Lung (tissue), 12 donors: Measurements from ENCODE around the gene ZNF614. TPM values are rescaled to one million over a fixed set of nuclear protein-coding genes. Genes with fewer than 3 reads are reported as not detected.

Experiments
- ATAC-seq: fragments of 200-7000 bp; cut with Tn5 transposase; one replicate; pipeline ENCODE4 v1.9.1; 2020; ENCODE audit warnings: moderate number of reproducible peaks; ENCODE audit not compliant: insufficient read depth, low FRiP score
- DNase-seq, 3 donors: peaks; one replicate each; pipeline ENCODE4 v3.0.0-alpha.2; 2013 to 2017
- H3K27ac ChIP-seq, 2 donors: one replicate each; pipeline ENCODE4 v1.5.1; 2013; ENCODE audit warnings: mild to moderate bottlenecking in 2 of 2, moderate library complexity in 2 of 2, control low read depth in 1 of 2, inconsistent platforms in 1 of 2, low read depth in 1 of 2, low read length in 1 of 2
- H3K27me3 ChIP-seq, 3 donors: one replicate each; pipeline ENCODE4 v1.5.1; 2013; ENCODE audit warnings: low read length in 2 of 3; ENCODE audit not compliant: control insufficient read depth in 3 of 3, insufficient read depth in 3 of 3
- H3K36me3 ChIP-seq, 4 donors: one replicate each; pipeline ENCODE4 v1.5.1; 2013; ENCODE audit warnings: low read length in 4 of 4, mild to moderate bottlenecking in 1 of 4, moderate library complexity in 1 of 4; ENCODE audit not compliant: control insufficient read depth in 4 of 4, insufficient read depth in 4 of 4
- H3K4me1 ChIP-seq, 5 donors: one replicate each; pipeline ENCODE4 v1.5.1; 2013; ENCODE audit warnings: low read length in 5 of 5, mild to moderate bottlenecking in 2 of 5, moderate library complexity in 1 of 5; ENCODE audit not compliant: control insufficient read depth in 5 of 5, insufficient read depth in 5 of 5
- H3K4me3 ChIP-seq: one replicate; pipeline ENCODE4 v1.5.1; 2013; ENCODE audit warnings: mild to moderate bottlenecking, control low read depth, moderate library complexity
- H3K9ac ChIP-seq, 2 donors: one replicate each; pipeline ENCODE4 v1.5.1; 2013; ENCODE audit warnings: low read length in 2 of 2, control low read depth in 1 of 2; ENCODE audit not compliant: insufficient read depth in 1 of 2
- H3K9me3 ChIP-seq, 4 donors: one replicate each; pipeline ENCODE4 v1.5.1; 2013; ENCODE audit warnings: low read length in 3 of 4, mild to moderate bottlenecking in 1 of 4, moderate library complexity in 1 of 4; ENCODE audit not compliant: control insufficient read depth in 4 of 4, insufficient read depth in 3 of 4
- CTCF ChIP-seq: IDR thresholded peaks from 2 replicates; pipeline ENCODE4 v1.5.1; 2012; ENCODE audit warnings: mild to moderate bottlenecking; ENCODE audit errors: control extremely low read depth, extremely low read depth
- WGBS, 2 donors: extraction: QIAGEN DNeasy Blood & Tissue Kit; methylation state at CpG; one replicate each; pipeline ENCODE4 v1.1.7; 2013; 5-methylcytosine and 5-hydroxymethylcytosine counted together
- polyA plus RNA-seq, 2 donors: library from polyadenylated mRNA; stranded (reverse); fragments of 200-250 nt; gene quantifications; one replicate each; pipeline ENCODE4 v1.2.1, GENCODE V29; 2013
- total RNA-seq, 2 donors: library from RNA; depleted of rRNA in 1 of 2; stranded (reverse); fragments of >200 nt in 1 of 2; gene quantifications; one replicate each; pipeline ENCODE4 v1.2.1, GENCODE V29; 2014 to 2021
- donor health status: control.
- donor health status: control.
- donor health status: Bipolar disorder and iron deficiency.
- donor health status: healthy.
- donor health status: DM: yes; HTN: yes; CAD: no.

ZNF614 gene
- total and polyA plus RNA-seq, 4 donors: 3.0 to 15.1 (median 5.2) TPM

DNA sequence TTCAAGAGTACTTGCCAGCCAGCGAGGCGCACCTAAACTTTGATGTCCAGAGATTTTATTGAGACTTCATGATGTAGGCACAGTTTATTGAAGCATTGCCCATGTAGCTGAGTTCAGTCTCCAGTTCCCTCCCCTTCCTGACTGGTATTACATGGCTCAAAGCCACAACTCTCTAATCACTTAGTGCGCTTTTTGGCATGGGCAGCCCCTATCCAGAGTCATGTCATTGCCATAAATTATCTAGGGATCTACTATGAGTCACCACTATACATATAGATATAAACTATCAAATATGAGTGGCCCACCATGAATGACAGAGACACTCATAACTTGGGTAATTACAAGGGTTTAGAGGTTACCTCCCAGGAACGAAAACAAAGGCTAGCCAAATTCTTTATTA is 7.7 kb downstream of the ZNF614 start:
- no peak for ATAC-seq
- no peak overlapping the region for H3K27ac ChIP-seq
- WGBS, 2 donors: 96 to 97% methylated on average over 4 of the region's 4 CpGs
- no peak for DNase-seq
- no peak for TF ChIP-seq CTCF
- no peak overlapping the region for H3K9ac ChIP-seq
- H3K9me3 ChIP-seq: peaks cover 10 to 47% (median 42%) of the 10 kb centered on the region in 4 donors
- no peaks in the 10 kb centered on the region for H3K27me3 ChIP-seq
- no peak overlapping the region for H3K4me3 ChIP-seq
- H3K36me3 ChIP-seq: peaks cover 59 to 86% (median 76%) of the 10 kb centered on the region in 4 donors
- peaks cover 0 to 5% (median 0%) of the 10 kb centered on the region in 5 donors for H3K4me1 ChIP-seq

DNA sequence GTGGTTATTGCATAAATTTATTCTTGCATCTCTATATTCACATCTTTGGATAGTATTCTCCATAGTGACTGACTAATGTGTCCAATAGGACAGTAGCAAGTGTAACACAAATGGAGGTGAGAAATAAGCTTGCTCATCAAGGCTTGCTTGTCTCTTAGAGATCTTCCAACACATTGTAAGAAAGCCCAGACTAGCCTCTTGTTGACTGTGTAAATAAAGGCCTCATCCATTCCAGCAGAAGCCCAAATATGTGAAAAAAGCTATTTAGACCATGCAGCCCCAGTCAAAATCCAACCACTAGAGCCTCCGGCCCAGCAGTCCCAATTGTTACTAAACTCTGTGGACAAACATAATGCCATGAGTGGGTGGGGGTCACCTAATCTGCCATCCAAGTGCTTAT is 17.5 kb downstream of the ZNF614 start:
- Histone ChIP-seq H3K9me3 (peaks cover 0 to 17% (median 4%) of the 10 kb centered on the region in 4 donors), H3K27ac (no peak overlapping the region), H3K4me1 (peaks cover 0 to 8% (median 0%) of the 10 kb centered on the region in 5 donors), H3K36me3 (peaks cover 4 to 13% (median 11%) of the 10 kb centered on the region in 4 donors), H3K9ac (no peak overlapping the region), H3K4me3 (no peak overlapping the region), H3K27me3 (no peaks in the 10 kb centered on the region)
- ATAC-seq (no peak), DNase-seq (no peak)
- TF ChIP-seq CTCF: no peak
- 89 to 97% methylated on average over 1 of the region's 1 CpG for WGBS, 2 donors

DNA sequence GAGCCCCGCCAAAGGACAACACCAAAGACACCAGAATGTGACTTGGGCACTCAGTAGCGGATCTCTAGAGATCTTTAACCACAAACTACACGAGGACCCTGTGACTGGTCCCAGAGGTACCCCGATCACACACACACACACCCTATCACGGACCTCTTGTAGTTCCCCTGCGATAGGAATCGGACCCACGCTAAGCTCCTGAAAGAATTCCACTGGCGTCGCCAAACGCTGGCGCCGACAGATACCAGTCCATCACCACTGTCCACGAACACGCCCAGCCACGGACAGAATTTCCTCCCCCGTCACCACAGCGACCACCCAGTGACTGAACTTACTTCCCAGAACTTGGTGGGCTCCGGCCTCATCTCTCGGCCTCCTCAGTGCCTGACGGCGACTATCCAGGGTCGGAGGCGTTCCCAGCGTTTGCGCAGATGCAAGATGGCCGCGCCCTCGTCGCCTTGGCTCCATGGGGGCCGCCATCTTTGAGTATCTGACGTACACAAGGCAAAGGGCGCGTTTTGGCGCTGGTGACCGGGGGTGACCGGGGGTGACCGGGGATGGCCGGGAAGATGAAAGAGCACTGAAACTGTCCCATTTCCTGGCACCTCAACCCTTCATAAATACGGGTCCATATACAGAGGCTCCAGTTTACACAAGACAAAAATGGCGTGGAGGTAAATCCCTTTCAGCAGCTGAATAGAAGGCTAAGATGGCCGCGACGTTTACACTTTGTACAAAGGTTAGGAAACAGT is 20.2 kb downstream of the ZNF614 start, which contains the start of gene ZNF615:
TSS of gene ZNF615 (minus strand) at position 406 of the 752 bp plus-strand sequence. CDS start 4,500 bp downstream, outside the sequence.
- Histone ChIP-seq H3K9ac (peak within 1 kb of the TSS; percentile 78 to 96), H3K27me3 (no peaks in the 10 kb centered on the region), H3K9me3 (peaks cover 0 to 18% (median 8%) of the 10 kb centered on the region in 4 donors), H3K4me1 (peaks cover 0 to 8% (median 0%) of the 10 kb centered on the region in 5 donors), H3K27ac (peak within 1 kb of the TSS; percentile 88 to 89), H3K4me3 (peak within 1 kb of the TSS; percentile 78), H3K36me3 (peaks cover 4 to 23% (median 13%) of the 10 kb centered on the region in 4 donors)
- ATAC-seq (peak; percentile 97), DNase-seq (peak; percentile 94 to 97 (median 96))
- 0 to 1% methylated on average over 44 of the region's 44 CpGs for WGBS, 2 donors
- TF ChIP-seq CTCF: no peak
